GM12874 (cell line): ENCODE results near the gene RELCH.

ENCODE experiments used
- CTCF ChIP-seq: IDR thresholded peaks from 2 replicates; pipeline ENCODE4 v1.5.1; 2011; ENCODE audit warnings: low read depth, mild to moderate bottlenecking, control low read depth, low read length, moderate library complexity; ENCODE audit not compliant: insufficient read depth

The RELCH gene

GRCh38 chr18:62179213-62179612 lies 7.8 kb upstream of the RELCH start:
- no peak for TF ChIP-seq CTCF

- TF ChIP-seq CTCF = no peak
These were observed 4.8 kb upstream of the RELCH start for GRCh38 chr18:62182220-62182619.

- TF ChIP-seq CTCF = peak; percentile 81
These were observed 3.4 kb upstream of the RELCH start for GRCh38 chr18:62183578-62184195.

GRCh38 chr18:62186499-62186773 lies 619 bp upstream of the RELCH start:
- no peak for TF ChIP-seq CTCF

GRCh38 chr18:62187543-62188510 lies 772 bp downstream of the RELCH start:
- TF ChIP-seq CTCF = no peak

- no peak for TF ChIP-seq CTCF
These were observed 2.2 kb downstream of the RELCH start for GRCh38 chr18:62189208-62189607.

- TF ChIP-seq CTCF = no peak
These were observed 9.0 kb downstream of the RELCH start for GRCh38 chr18:62196079-62196478.
